Hepatocyte (in vitro differentiated cells): ENCODE measurements around the gene OR4D10. TPM values are rescaled to one million over a fixed set of nuclear protein-coding genes. Genes with fewer than 3 reads are reported as not detected.
"Not testable (repeated sequence)": the region's sequence is repeated elsewhere in the genome, so short reads cannot be mapped to it uniquely, and the experiment has no call there.

ENCODE experiments used
- DNase-seq: peaks from one replicate; pipeline ENCODE4 v3.0.0-alpha.2; 2016; ENCODE audit warnings: low spot score
- H2AFZ ChIP-seq: fragments of 200-600 bp; sonication (generic); 2 replicates; pipeline ENCODE4 v1.6.0; 2016; ENCODE audit warnings: antibody characterized with exemption, mild to moderate bottlenecking
- H3K27ac ChIP-seq: fragments of 200-600 bp; sonication (generic); 2 replicates; pipeline ENCODE4 v1.5.1; 2016; ENCODE audit warnings: mild to moderate bottlenecking
- H3K27me3 ChIP-seq: fragments of 200-600 bp; sonication (generic); 2 replicates; pipeline ENCODE4 v1.6.1; 2016
- H3K36me3 ChIP-seq: fragments of 200-600 bp; sonication (generic); replicated peaks from 2 replicates; pipeline ENCODE4 v1.5.1; 2016; ENCODE audit warnings: low read depth; ENCODE audit not compliant: insufficient read depth
- H3K4me1 ChIP-seq: fragments of 200-600 bp; sonication (generic); 2 replicates; pipeline ENCODE4 v1.5.1; 2016; ENCODE audit warnings: mild to moderate bottlenecking, moderate library complexity; ENCODE audit not compliant: insufficient read depth
- H3K4me2 ChIP-seq: fragments of 200-600 bp; sonication (generic); 2 replicates; pipeline ENCODE4 v1.6.0; 2016
- H3K4me3 ChIP-seq: fragments of 200-600 bp; sonication (generic); 2 replicates; pipeline ENCODE4 v1.5.1; 2016; ENCODE audit warnings: mild to moderate bottlenecking
- H3K79me2 ChIP-seq: fragments of 200-600 bp; sonication (generic); 2 replicates; pipeline ENCODE4 v1.6.0; 2017; ENCODE audit warnings: mild to moderate bottlenecking
- H3K9me2 ChIP-seq: fragments of 200-600 bp; sonication (generic); replicated peaks from 2 replicates; pipeline ENCODE4 v1.6.0; 2017; ENCODE audit warnings: mild to moderate bottlenecking; ENCODE audit not compliant: insufficient read depth
- H3K9me3 ChIP-seq: fragments of 200-600 bp; sonication (generic); 2 replicates; pipeline ENCODE4 v1.5.1; 2016; ENCODE audit warnings: low read depth, mild to moderate bottlenecking
- H4K20me1 ChIP-seq: fragments of 200-600 bp; sonication (generic); 2 replicates; pipeline ENCODE4 v1.6.0; 2016; ENCODE audit warnings: mild to moderate bottlenecking; ENCODE audit not compliant: insufficient read depth, poor library complexity, severe bottlenecking
- CTCF ChIP-seq: fragments of 200-600 bp; sonication (generic); IDR thresholded peaks from 2 replicates; pipeline ENCODE4 v1.5.1; 2016; ENCODE audit warnings: antibody characterized with exemption, mild to moderate bottlenecking; ENCODE audit not compliant: poor library complexity
- EZH2 ChIP-seq: fragments of 200-600 bp; sonication (generic); IDR thresholded peaks from 2 replicates; pipeline ENCODE4 v1.6.1; 2016; ENCODE audit warnings: antibody characterized with exemption, mild to moderate bottlenecking, borderline replicate concordance
- EZH2phosphoT487 ChIP-seq: fragments of 200-600 bp; sonication (generic); IDR thresholded peaks from one replicate; pipeline ENCODE4 v1.6.1; 2018; ENCODE audit warnings: antibody characterized with exemption, mild to moderate bottlenecking, low read depth, moderate library complexity; ENCODE audit not compliant: unreplicated experiment, severe bottlenecking
- WGBS: methylation state at CpG from one replicate; pipeline ENCODE4 v1.1.6; 2016; ENCODE audit warnings: low lambda C conversion rate; ENCODE audit errors: missing lambda C conversion rate; 5-methylcytosine and 5-hydroxymethylcytosine counted together
- polyA plus RNA-seq: library from polyadenylated mRNA; unstranded; fragments of >200 nt; fragmentation: Nextera tagmentation; extraction: Ambion mirVana; gene quantifications from 2 replicates; pipeline ENCODE4 v1.2.1, GENCODE V29; 2016
- total RNA-seq: library from RNA; depleted of rRNA; stranded (reverse); fragments of >200 nt; gene quantifications from 2 replicates; pipeline ENCODE4 v1.2.3, GENCODE V29; 2014

Gene OR4D10
- total and polyA plus RNA-seq, 2 experiments from 2014 or later: not detected

DNA sequence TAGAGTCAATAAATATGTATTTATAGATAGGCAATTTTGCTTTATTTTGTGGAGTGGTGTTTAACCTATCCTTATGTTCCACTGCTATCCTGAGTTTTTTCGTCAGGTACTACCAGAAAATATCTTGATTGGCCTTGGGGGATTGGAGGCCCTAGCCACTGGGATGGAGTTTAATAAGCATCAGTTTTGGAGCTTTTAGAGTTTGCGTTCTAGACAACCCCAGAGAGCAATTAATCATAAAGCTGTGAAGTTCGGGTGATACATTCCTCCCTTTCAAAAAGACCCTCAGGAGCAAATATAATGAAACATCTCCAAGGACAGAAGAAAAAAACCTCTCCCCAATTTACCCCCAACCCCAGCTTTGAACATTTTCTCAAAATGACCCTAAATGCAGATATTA is 36.9 kb upstream of the OR4D10 start, which contains the start of gene OR5A1:
Gene OR5A1 (plus strand): TSS at position 301 of the 400 bp plus-strand sequence. CDS start 6,700 bp downstream, outside the sequence.
- H3K9me3 ChIP-seq: no peaks in the 10 kb centered on the region
- no peaks in the 10 kb centered on the region for H3K79me2 ChIP-seq
- no peaks in the 10 kb centered on the region for H4K20me1 ChIP-seq
- TF ChIP-seq EZH2phosphoT487: no peak
- TF ChIP-seq CTCF: no peak
- no peak for TF ChIP-seq EZH2
- no peaks in the 10 kb centered on the region for H3K36me3 ChIP-seq
- no peak within 1 kb of the TSS for H3K27ac ChIP-seq
- H2AFZ ChIP-seq: no peak within 1 kb of the TSS
- no peaks in the 10 kb centered on the region for H3K4me1 ChIP-seq
- no peak within 1 kb of the TSS for H3K4me2 ChIP-seq
- DNase-seq: no peak
- H3K27me3 ChIP-seq: no peaks in the 10 kb centered on the region
- no peak within 1 kb of the TSS for H3K4me3 ChIP-seq
- H3K9me2 ChIP-seq: no peaks in the 10 kb centered on the region
- WGBS: 59% methylated on average over 3 of the region's 3 CpGs

GRCh38 chr11:59437770-59438169 is 35.3 kb upstream of the OR4D10 start:
- no peak overlapping the region for H3K27ac ChIP-seq
- no peaks in the 10 kb centered on the region for H4K20me1 ChIP-seq
- no peaks in the 10 kb centered on the region for H3K4me1 ChIP-seq
- no peaks in the 10 kb centered on the region for H3K79me2 ChIP-seq
- H2AFZ ChIP-seq: no peak overlapping the region
- 77% methylated on average over 7 of the region's 7 CpGs for WGBS
- H3K36me3 ChIP-seq: no peaks in the 10 kb centered on the region
- H3K9me2 ChIP-seq: no peaks in the 10 kb centered on the region
- H3K4me2 ChIP-seq: no peak overlapping the region
- no peaks in the 10 kb centered on the region for H3K27me3 ChIP-seq
- no peak overlapping the region for H3K4me3 ChIP-seq
- no peaks in the 10 kb centered on the region for H3K9me3 ChIP-seq
- TF ChIP-seq EZH2phosphoT487 (no peak), CTCF (no peak), EZH2 (no peak)
- no peak for DNase-seq

DNA sequence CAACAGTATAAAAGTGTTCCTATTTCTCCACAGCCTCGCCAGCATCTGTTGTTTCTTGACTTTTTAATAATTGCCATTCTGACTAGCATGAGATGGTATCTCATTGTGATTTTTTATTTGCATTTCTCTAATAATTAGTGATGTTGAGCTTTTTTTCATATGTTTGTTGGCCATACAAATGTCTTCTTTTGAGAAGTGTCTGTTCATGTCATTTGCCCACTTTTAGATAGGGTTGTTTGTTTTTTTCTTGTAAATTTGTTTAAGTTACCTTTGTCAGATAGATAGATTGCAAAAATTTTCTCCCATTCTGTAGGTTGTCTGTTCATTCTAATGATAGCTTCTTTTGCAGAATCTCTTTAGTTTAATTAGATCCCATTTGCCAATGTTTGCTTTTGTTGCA is 27.5 kb upstream of the OR4D10 start:
- H3K9me3 ChIP-seq, H3K79me2 ChIP-seq, H3K4me2 ChIP-seq, H3K27ac ChIP-seq, H3K4me3 ChIP-seq, H3K36me3 ChIP-seq, H4K20me1 ChIP-seq, H3K9me2 ChIP-seq, H2AFZ ChIP-seq, H3K27me3 ChIP-seq, DNase-seq, H3K4me1 ChIP-seq: not testable (repeated sequence)
- 88% methylated on average over 1 of the region's 1 CpG for WGBS

GRCh38 chr11:59448484-59448883 is 24.6 kb upstream of the OR4D10 start:
- H3K4me1 ChIP-seq: no peaks in the 10 kb centered on the region
- H3K4me2 ChIP-seq: no peak overlapping the region
- H3K9me2 ChIP-seq: no peaks in the 10 kb centered on the region
- no peak overlapping the region for H3K27ac ChIP-seq
- 80% methylated on average over 2 of the region's 2 CpGs for WGBS
- H2AFZ ChIP-seq: no peak overlapping the region
- H4K20me1 ChIP-seq: no peaks in the 10 kb centered on the region
- no peak overlapping the region for H3K4me3 ChIP-seq
- no peaks in the 10 kb centered on the region for H3K79me2 ChIP-seq
- H3K27me3 ChIP-seq: no peaks in the 10 kb centered on the region
- no peaks in the 10 kb centered on the region for H3K9me3 ChIP-seq
- H3K36me3 ChIP-seq: no peaks in the 10 kb centered on the region
- no peak for TF ChIP-seq EZH2phosphoT487
- TF ChIP-seq CTCF: no peak
- no peak for TF ChIP-seq EZH2
- no peak for DNase-seq
